Measurements from ENCODE around the gene MCTP1. TPM values are rescaled to one million over a fixed set of nuclear protein-coding genes. Genes with fewer than 3 reads are reported as not detected.

Gene MCTP1
- total and polyA plus RNA-seq, 2 of the 8 experiments (the other 6 are each of a cell fraction or from before 2014, with no cell fraction given), result 0.56 to 3.4 TPM

DNA sequence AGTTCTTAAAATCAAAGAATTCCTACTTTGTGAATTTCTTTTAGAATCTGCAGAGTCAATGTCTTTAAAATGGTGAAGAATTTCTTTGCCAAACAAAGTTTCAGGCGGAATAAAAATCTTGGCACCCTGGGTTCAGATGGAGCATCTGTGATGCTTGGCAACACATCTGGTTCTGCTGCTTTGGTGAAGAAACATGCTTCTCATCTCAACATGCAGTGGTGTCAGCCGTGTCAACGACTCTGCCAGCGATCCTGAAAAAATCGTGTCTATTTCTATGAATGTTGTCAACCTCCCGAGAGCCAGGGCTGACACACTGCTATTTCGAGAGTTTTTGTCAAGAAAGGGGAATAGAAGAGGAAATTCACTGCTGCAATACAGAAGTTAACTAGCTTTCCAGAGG is 514.9 kb downstream of the MCTP1 start:
- no peak overlapping the region for H3K14ac ChIP-seq (ENCODE audit: insufficient read length)
- no peaks in the 10 kb centered on the region for H3K79me2 ChIP-seq (ENCODE audit: control insufficient read depth in 1 of 2, insufficient read depth in 2 of 2, low read length in 2 of 2)
- no peak overlapping the region for H3K4ac ChIP-seq (replicated peaks; ENCODE audit: insufficient read length, low read depth, low read length)
- no peak overlapping the region for H4K8ac ChIP-seq (ENCODE audit: extremely low read depth, insufficient read depth, low read length)
- H4K91ac ChIP-seq (replicated peaks; ENCODE audit: insufficient read length, low read length), result no peak overlapping the region
- H3K36me3 ChIP-seq (ENCODE audit: control insufficient read depth in 2 of 4, insufficient read depth in 4 of 4, low read length in 3 of 4), result no peaks in the 10 kb centered on the region
- H2AFZ ChIP-seq (ENCODE audit: low read length), result no peak overlapping the region
- no peak overlapping the region for H4K5ac ChIP-seq (ENCODE audit: insufficient read length, low read depth, low read length)
- H3K56ac ChIP-seq (replicated peaks; ENCODE audit: insufficient read length, low read depth, low read length), result no peak overlapping the region
- no peaks in the 10 kb centered on the region for H3K9me3 ChIP-seq (ENCODE audit: insufficient read depth in 2 of 2, low read depth in 1 of 2, low read length in 1 of 2)
- H3K23me2 ChIP-seq (ENCODE audit: low read depth, low read length), result no peaks in the 10 kb centered on the region
- no peak overlapping the region for H2BK5ac ChIP-seq (ENCODE audit: low read depth, low read length)
- H3K79me1 ChIP-seq (ENCODE audit: low read depth, low read length), result no peaks in the 10 kb centered on the region
- no peak overlapping the region for H2BK12ac ChIP-seq (ENCODE audit: low read depth, low read length)
- WGBS, 2 experiments (ENCODE audit: extremely low coverage in 1 of 2, insufficient coverage in 1 of 2, insufficient read length in 1 of 2, insufficient replicate concordance in 2 of 2, low coverage in 1 of 2, low lambda C conversion rate in 2 of 2, missing lambda C conversion rate in 1 of 2), result 94% methylated on average over 7 of the region's 7 CpGs; no CpG with 5 or more reads in 1 of the 2 experiments
- no peak overlapping the region for H3K27ac ChIP-seq (ENCODE audit: low read depth, low read length)
- no peak overlapping the region for H2AK5ac ChIP-seq (ENCODE audit: low read depth, low read length)
- no peak overlapping the region for H2BK15ac ChIP-seq (ENCODE audit: low read length)
- no peak overlapping the region for H3K4me3 ChIP-seq (ENCODE audit: extremely low read depth in 1 of 4, insufficient read depth in 2 of 4, low read depth in 3 of 4, low read length in 4 of 4)
- no peak overlapping the region for H3K18ac ChIP-seq (ENCODE audit: extremely low read depth, low read length)
- no peak overlapping the region for H2BK20ac ChIP-seq (ENCODE audit: low read length)
- no peak overlapping the region for H3K4me2 ChIP-seq (ENCODE audit: insufficient read depth in 1 of 2, low read depth in 2 of 2, low read length in 2 of 2)
- H3K9ac ChIP-seq (replicated peaks in 1 of 4; ENCODE audit: extremely low read depth in 1 of 4, low read depth in 3 of 4, low read length in 3 of 4), result no peak overlapping the region
- H3K23ac ChIP-seq (ENCODE audit: insufficient read length), result no peak overlapping the region
- H2BK120ac ChIP-seq (replicated peaks; ENCODE audit: low read depth, low read length), result no peak overlapping the region
- ChIA-PET POLR2A (ENCODE audit: partially characterized antibody) (no interaction called here), CTCF (ENCODE audit: partially characterized antibody) (interaction anchor here (2.6 kb wide), 1 partner anchor 32 kb away, joined by 9 read pairs; no protein-coding TSS in a partner anchor)
- DNase-seq (ENCODE audit: low read depth in 1 of 2, low spot score in 2 of 2) (no peak), FAIRE-seq (no peak)
- H3K4me1 ChIP-seq (replicated peaks in 1 of 4; ENCODE audit: control insufficient read depth in 3 of 4, insufficient read depth in 4 of 4, low read length in 3 of 4), result no peaks in the 10 kb centered on the region
- no peaks in the 10 kb centered on the region for H3K27me3 ChIP-seq (replicated peaks in 1 of 4; ENCODE audit: control insufficient read depth in 3 of 4, extremely low read depth in 1 of 4, insufficient read depth in 3 of 4, low read length in 3 of 4)
- no peaks in the 10 kb centered on the region for H4K20me1 ChIP-seq (replicated peaks in 1 of 2; ENCODE audit: control insufficient read depth in 1 of 2, insufficient read depth in 2 of 2, low read length in 2 of 2)
- TF ChIP-seq POLR2A (IDR thresholded peaks at IDR 0.05; ENCODE audit: control extremely low read depth in 1 of 2, low read depth in 2 of 2, low read length in 2 of 2), result no peak
- TF ChIP-seq SIX5 (IDR thresholded peaks at IDR 0.05; ENCODE audit: low read depth, low read length), result no peak
- no peak for TF ChIP-seq BACH1 (IDR thresholded peaks at IDR 0.05; ENCODE audit: low read length)

All from H1 (cell line).